NOMO-1 treated with dmso at 0.1 percent for 144 hours (cell line): ENCODE data around the gene FOXRED1.

ENCODE experiments used
- DNase-seq: peaks from one replicate; lab custom pipeline; 2025; ENCODE audit not compliant: unreplicated experiment; lab: John Stamatoyannopoulos, UW

Gene FOXRED1

DNA sequence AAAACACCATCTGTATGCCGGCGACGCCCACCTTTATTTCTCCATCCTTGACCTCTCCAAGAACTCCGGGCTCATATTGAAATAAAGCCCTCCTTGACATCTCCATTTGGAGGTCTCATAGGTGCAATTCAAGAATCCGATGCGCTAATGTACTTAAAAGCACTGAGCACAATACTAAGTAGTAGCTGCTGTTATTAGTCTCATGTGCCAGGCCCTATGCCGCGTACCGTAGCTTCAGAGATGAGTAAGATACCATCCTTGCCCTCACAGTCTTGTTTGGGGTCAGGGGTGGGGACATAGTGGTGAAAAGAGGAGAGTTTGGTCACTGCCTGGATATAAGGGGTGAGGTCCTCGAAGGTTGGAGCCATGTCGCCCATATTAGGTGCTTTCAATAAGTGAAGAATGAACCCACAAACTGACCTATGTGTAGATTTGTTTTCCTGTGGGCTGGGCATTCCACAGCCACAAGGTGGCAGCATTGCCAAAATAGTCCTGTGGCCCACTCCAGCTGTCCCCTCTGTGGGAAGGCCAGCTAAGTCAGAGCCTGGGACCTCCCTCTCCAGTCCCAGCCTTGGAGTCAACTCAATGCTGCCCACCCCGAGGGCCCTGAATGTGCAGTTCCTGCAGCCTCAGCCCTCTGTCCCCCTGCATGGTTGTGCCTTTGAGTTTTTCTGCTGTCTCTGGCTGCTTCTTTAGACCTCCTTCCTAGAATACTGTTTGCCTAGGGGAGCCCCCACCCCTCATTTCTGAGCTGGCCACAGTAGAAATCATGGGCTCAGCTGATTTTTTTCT is 41.4 kb downstream of the FOXRED1 start:
- DNase-seq = peak; percentile 31

DNA sequence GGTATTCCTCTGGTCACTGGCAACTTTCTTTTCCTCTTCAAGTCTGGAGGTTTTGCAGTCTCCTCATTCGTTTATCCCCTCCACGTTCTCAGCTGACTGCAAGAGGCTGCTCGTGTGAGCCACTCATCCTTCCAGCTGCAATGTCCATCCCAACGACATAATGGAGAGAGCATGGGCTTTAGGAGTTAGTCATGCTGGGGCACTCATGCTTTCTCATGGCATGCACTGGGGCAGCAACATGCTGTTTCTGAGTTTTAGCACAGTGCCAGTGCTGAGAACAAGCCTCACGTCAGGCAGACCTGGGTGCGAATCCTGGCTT is 42.0 kb downstream of the FOXRED1 start:
- no peak for DNase-seq

DNA sequence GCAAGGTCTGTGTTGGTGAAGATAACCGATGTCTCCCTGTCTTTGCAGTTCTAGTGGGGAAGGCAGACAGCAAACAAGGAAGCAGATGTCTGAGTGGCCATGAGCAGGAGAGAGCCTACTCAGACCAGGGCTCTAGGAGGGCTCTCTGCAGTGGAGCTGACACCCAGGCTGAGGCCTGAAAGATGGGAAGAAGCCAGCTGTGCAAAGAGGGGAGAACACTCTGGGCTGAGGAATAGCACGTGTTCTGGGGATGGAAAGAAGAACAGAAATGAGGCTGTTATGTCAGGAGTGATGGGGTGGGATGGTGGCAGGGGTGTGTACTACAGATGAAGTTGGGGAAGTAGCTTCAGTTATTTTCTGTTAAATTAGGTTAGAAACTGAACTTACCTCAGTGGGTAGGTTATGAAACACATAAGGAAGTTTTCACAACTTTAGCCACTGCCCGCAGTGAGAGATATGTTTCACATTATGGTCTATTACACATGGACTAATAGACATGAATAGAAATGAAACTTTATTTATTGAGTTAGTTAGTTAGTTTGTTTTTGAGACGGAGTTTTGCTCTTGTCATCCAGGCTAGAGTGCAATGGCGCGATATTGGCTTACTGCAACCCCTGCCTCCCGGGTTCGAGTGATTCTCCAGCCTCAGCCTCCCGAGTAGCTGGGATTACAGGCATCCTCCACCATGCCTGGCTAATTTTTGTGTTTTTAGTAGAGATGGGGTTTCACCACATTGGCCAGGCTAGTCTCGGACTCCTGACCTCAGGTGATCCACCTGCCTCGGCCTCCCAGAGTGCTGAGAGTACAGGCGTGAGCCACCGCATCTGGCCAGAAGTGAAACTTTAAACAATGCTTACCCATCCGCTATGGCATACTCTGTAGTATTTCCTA is 42.7 kb downstream of the FOXRED1 start:
- peak; percentile 77 for DNase-seq

DNA sequence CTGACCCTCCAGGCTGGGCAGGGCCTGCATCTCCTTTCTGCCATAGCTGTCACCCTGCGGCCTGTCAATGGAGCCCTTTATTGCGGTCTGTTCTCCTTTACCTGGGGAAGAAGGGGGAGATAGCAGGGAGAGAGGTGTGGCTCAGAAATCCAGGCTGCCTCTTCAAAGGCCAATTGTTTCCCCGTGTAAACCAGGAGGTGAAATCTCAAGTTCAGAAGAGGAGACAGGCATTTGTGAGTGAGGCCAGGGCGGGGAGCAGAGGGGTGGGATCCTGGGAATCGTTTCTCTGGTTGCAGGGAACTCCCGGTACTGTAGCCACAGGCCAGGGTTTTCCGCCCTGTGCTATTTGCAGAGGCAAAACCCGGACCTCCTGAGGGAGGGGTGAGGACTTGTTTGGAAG is 44.0 kb downstream of the FOXRED1 start:
- DNase-seq = no peak

DNA sequence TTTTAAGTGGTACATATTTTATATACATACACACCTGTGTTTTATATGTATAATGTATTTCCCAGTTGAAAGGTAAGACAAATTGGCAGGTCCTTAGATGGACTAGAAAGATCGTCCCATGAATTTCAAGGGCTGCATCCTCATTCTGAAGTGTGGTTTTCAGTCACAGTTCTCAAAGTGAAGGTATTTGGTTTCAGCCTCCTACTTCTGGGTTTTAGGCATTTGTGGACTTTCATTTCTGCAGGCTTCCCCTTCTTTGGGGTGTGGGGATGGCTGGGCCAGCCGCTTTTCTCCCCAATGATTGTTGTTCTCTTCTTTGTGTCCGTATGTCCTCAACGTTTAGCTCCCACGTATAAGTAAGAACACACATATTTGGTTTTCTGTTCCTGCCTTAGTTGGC is 44.9 kb downstream of the FOXRED1 start:
- DNase-seq = peak; percentile 14

DNA sequence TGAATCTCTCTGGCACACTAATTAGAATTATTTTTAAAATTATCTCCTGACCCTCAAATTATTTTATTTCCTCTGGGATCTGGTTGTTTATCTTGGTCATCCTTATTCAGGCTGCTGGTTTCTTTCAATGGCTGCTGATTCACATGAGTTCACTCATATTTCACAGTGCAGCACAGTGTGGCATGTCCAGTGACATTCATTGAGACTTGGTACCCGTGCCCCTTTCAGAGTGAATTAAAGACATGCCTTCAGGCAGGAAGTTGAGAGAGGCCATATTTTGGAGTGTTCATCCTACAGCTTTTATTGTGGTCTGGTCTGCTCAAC is 48.4 kb downstream of the FOXRED1 start:
- no peak for DNase-seq

DNA sequence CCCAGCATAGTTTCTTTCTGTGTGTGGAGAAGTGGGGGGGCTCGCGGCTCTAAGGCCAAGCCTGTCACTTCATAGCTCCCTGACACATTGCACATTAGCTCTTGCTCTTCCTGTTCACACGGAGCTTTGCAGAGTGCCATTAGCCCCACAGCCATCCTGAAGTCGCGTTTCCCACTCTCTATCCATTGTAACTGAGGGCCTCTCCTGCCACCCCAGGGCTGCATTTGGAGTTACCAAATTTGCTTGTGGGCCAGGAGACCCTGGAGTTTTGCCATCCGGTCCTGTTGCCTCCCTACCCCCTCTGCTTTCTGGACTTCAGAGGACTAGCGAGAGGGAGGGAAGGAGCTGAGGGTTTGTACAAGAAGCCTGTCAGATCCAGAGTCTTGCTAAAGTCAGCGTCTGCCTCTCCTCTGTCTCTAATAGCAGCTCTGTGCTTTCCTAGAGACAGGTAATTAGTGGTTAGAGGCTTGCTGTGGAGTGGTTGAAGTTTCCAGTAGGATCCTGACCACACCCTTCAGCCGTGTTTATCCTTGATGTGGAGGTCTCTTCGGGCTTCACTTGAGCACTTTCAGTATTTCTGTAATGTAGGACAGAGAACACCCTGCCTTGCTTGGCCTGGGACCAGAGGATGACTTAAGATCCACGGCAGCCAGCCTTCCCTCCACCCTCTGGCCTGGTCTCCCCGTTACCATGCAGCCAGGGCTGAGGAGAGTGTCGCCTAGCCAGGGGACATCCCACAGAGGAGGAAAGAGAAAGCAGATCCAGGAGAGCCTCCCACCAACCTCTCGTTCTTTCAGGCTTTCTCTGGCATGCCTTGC is 49.0 kb downstream of the FOXRED1 start:
- DNase-seq = no peak

DNA sequence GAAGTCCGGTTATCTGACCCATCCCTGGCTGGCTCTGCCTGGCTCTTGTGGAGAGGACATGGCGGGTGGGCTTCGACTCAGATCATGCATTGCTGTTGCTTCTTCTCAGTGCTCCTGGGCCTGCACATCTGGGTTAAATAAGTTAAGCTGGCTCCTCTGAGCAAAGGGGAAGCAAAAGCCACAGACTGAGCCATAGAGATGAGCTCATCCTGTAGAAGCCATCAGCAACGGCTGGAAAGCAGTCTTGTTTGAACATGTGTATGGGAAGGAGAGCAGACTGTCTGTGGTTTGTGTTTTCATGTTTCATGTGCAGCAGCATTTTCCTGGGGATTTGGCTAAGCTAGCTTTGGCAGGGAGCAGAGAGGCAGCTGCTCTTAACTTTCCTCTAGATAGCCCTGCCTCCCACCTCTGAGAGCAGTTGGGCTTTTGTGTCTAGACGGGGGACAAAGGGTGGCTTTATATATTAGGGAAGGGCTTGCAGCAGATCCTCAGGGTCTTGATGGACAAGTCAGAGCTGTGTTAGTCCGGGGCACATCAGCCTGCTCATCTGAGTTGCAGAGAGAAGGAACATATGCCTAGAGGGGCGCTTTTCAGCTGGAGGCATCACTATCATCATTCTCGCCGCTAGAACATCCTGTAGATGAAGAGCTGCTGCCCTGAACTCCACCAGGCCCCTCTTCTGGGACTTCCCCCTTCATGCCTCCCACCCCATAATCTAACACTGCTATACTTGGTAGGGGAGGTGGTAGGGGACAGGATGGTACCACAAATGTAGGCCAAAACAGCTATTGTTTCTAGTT is 49.8 kb downstream of the FOXRED1 start:
- peak; percentile 73 for DNase-seq

DNA sequence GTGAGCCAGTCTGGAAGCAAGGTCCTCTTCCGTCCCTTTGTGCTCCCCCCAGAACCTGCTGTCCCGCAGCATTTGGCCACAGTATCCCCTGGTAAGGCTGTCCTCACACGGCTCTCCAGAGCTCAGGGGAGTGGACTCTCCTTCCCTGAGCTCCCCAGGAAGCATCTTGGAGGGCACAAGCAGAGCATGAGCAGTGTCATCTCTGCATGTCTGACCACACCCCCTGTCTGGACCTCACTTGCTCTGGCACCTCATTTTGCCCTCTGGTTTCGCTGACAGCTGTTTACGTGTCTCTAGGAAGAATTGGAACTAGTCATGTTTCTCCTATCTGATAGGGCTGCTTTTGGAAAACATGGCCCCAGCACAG is 50.4 kb downstream of the FOXRED1 start:
- no peak for DNase-seq

DNA sequence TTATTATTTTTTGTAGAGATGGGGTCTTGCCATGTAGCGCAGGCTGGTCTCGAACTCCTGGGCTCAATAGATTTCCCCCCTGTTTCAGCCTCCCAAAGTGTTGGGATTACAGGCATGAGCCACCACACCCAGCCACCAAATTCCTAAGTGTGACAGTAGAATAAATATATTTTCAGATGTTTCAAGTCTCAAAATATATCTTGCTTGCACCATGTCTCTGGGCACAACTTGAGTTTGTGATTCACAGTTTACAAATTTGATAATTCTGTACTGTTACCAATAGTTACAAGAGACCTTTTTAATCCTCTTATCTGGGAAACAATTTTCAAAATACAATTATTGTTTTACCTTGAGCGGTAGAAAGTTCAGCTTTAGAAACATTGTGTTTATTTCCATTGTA is 54.0 kb downstream of the FOXRED1 start:
- DNase-seq = no peak

DNA sequence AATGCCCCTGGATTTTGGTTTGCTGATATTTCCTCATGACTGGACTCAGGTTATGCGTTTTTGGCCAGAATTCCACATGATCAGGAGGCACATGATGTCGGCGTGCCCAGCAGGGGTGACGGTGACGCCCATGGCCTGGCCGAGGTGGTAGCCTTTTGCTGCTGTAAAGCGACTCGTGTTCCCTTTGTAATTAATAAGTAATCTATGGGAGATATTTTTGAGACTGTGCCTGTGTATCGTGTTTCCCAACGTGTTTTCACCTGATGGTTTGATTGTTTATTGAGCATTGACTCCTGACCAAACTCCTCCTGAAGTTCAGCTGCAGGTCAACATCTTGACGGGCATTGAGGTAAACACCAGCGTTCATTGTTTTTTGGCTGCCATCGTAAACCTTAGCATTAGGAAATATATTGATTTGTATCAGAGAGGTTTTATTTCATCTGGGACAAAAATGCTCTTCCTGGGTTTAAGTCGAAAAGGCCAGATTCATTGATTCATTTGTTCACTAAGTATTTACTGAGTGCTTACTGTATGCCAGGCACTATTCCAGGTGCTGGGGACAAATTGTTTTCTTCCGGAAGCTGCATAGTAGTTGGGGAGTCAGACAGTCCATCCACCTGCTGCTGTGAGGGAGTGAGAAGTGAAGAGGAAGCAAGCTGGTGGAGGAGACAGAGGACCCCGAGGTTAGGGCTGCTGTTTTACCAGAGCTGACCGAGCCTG is 58.5 kb downstream of the FOXRED1 start:
- DNase-seq = no peak
